ENCODE measurements around the gene GHITM. TPM values are rescaled to one million over a fixed set of nuclear protein-coding genes. Genes with fewer than 3 reads are reported as not detected.
"Not testable (repeated sequence)": the region's sequence is repeated elsewhere in the genome, so short reads cannot be mapped to it uniquely, and the experiment has no call there.

GHITM gene
- total RNA-seq, 1 donor from 2014 or later, result 109 TPM

DNA sequence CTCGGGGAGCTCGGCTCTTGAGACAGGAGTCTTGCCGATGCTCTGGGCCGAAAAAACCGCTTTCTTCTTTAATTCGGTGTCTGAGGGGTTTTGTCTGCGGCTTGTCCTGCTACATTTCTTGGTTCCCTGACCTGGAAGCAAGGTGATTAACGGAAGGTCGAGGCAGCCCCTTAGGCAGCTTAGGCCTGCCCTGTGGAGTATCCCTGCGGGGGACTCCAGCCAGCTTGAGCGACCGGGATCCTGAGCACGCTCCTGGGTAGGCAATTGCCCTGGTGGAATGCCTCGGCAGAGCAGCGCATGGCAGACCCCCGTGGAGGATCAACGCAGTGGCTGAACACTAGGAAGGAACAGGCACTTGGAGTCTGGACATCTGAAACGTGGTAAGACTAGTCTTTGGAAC is 30.5 kb upstream of the GHITM start:
- H3K36me3 ChIP-seq, result no peaks in the 10 kb centered on the region
- TF ChIP-seq, protein P1, sequence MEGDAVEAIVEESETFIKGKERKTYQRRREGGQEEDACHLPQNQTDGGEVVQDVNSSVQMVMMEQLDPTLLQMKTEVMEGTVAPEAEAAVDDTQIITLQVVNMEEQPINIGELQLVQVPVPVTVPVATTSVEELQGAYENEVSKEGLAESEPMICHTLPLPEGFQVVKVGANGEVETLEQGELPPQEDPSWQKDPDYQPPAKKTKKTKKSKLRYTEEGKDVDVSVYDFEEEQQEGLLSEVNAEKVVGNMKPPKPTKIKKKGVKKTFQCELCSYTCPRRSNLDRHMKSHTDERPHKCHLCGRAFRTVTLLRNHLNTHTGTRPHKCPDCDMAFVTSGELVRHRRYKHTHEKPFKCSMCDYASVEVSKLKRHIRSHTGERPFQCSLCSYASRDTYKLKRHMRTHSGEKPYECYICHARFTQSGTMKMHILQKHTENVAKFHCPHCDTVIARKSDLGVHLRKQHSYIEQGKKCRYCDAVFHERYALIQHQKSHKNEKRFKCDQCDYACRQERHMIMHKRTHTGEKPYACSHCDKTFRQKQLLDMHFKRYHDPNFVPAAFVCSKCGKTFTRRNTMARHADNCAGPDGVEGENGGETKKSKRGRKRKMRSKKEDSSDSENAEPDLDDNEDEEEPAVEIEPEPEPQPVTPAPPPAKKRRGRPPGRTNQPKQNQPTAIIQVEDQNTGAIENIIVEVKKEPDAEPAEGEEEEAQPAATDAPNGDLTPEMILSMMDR (IDR thresholded peaks at IDR 0.05), result no peak
- H3K4me3 ChIP-seq, result no peak overlapping the region
- no peak for ATAC-seq
- intact Hi-C loops (cut with DNase I), result no loop called here
- H3K9me3 ChIP-seq, result no peaks in the 10 kb centered on the region
- no peak for DNase-seq
- H3K4me1 ChIP-seq, result no peaks in the 10 kb centered on the region
- no peaks in the 10 kb centered on the region for H3K27me3 ChIP-seq (ENCODE audit: low read depth)
- no peak overlapping the region for H3K27ac ChIP-seq

DNA sequence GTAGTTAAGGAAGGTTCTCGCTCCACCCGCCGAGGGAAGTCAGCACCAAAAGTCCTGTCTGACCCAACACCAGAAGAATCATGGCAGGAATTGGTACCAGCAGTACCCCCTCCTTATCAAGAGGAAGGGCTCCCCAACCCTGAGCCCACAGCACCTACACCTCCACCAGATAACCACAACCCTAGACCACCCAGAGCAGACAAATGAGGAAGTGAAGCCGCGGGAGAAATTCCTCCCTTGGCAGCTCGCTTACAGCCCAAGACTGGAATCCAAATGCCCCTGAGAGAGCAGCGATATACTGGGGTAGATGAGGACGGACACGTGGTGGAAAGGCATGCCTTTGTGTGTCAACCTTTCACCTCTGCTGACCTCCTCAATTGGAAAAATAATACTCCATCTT is 29.5 kb upstream of the GHITM start:
- H3K4me3 ChIP-seq; DNase-seq; H3K27ac ChIP-seq; H3K27me3 ChIP-seq (ENCODE audit: low read depth); ATAC-seq; H3K4me1 ChIP-seq; H3K9me3 ChIP-seq; H3K36me3 ChIP-seq; intact Hi-C loops (cut with DNase I): not testable (repeated sequence)

DNA sequence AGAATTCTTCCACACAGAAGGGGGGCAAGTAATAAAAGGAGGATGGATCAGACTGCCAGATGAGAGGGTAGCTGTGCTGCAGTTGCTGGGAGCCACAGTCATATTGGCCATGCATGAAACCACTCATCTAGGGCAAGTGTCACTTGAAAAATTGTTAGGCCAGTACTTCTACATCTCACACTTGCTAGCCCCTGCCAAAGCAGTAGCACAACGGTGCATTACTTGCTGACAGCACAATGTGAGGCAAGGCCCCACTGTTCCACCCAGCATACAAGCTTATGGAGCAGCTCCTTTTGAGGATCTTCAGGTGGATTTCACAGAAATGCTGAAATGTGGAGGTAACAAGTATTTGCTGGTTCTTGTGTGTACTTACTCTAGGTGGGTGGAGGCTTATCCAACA is 25.8 kb upstream of the GHITM start:
- H3K27ac ChIP-seq; H3K27me3 ChIP-seq (ENCODE audit: low read depth); H3K4me1 ChIP-seq; H3K36me3 ChIP-seq; ATAC-seq; H3K9me3 ChIP-seq; DNase-seq; intact Hi-C loops (cut with DNase I); H3K4me3 ChIP-seq: not testable (repeated sequence)

DNA sequence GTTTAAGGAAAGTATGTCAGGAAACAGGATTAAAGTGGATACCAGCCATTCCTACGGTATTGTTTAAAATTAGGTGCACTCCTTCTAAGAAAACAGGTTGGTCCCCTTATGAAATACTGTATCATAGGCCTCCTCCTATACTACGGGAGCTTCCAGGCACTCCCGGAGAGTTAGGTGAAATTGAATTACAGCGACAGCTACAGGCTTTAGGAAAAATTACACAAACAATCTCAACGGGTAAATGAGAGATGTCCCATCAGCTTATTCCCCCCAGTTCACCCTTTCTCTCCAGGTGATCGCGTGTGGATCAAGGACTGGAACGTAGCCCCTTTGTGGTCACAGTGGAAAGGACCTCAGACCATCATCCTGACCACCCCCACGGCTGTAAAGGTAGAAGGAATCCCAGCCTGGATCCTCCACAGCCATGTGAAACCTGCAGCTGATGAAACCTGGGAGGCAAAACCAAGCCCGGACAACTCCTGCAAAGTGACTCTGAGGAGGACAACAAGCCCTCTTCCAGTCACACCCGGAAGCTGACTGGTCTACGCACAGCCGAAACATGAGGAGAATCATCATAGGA is 25.1 kb upstream of the GHITM start:
- TF ChIP-seq, protein P1 (IDR thresholded peaks at IDR 0.05), result no peak
- no peak for ATAC-seq
- no peaks in the 10 kb centered on the region for H3K27me3 ChIP-seq (ENCODE audit: low read depth)

DNA sequence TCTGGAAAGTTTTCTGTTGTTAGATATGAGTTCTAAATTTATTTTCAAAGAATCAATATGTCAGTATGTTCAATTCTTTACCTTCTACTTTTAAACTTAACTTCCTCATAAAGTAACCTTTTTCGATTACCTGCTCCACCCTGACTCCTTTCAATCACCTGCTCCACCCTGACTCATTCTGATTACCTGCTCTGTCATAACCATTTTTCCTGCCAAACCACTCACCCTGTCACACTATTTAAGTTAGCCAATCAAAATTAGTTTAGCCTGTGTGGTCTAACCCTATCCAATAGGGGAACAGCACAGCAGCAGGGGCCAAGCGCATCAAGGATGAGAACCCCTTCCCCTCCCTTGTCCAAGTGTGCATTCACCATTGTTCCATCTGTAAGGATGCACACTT is 22.1 kb upstream of the GHITM start:
- H3K27me3 ChIP-seq (ENCODE audit: low read depth); ATAC-seq: not testable (repeated sequence)

More for the DNA sequence above, 25.1 kb upstream of the GHITM start:
- intact Hi-C loops (cut with DNase I), result no loop called here
- Histone ChIP-seq H3K4me3 (no peak overlapping the region), H3K27ac (no peak overlapping the region), H3K36me3 (no peaks in the 10 kb centered on the region), H3K9me3 (no peaks in the 10 kb centered on the region), H3K4me1 (no peaks in the 10 kb centered on the region)
- no peak for DNase-seq

DNA sequence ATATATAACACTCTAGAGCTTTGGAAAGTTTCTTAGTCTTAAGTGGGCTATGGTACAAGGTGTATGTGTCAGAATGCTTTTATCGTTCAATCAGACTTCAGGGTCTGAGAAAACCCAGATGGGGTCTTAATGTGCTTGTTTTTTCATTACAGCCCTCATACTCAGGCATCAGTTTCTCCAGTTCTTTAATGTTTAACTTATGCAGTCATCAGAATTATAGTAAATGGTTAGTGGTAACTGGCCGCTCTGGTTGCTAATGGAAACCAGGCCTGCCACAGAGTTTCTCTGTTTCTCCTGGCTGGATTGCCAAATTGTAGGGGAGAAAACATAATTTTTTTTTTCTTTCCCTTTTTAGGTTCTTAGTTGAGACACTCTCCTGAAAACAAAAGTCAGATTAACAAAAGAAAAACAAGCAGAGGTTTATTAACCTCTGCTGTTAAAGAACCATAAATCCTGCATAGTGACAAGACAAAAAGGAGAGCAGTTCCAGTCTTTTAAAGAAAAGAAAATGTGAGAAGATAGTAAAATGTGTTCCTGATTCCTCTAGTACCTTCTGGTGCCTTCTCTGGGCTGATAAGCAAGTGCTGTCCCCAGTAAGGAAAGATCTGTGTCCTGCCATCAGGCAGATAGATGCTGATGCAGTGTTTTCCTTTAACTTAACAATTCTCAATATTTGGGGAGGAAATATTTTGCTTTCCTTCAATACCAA is 21.5 kb upstream of the GHITM start:
- Histone ChIP-seq H3K36me3 (no peaks in the 10 kb centered on the region), H3K27me3 (ENCODE audit: low read depth) (no peaks in the 10 kb centered on the region), H3K4me1 (no peaks in the 10 kb centered on the region), H3K27ac (no peak overlapping the region), H3K9me3 (no peaks in the 10 kb centered on the region), H3K4me3 (no peak overlapping the region)
- TF ChIP-seq, protein P1 (IDR thresholded peaks at IDR 0.05), result no peak
- intact Hi-C loops (cut with DNase I), result no loop called here
- DNase-seq, result no peak
- ATAC-seq, result no peak

More for the DNA sequence above, 22.1 kb upstream of the GHITM start:
- DNase-seq; H3K27ac ChIP-seq; intact Hi-C loops (cut with DNase I); H3K36me3 ChIP-seq; H3K4me3 ChIP-seq; H3K9me3 ChIP-seq; H3K4me1 ChIP-seq: not testable (repeated sequence)

DNA sequence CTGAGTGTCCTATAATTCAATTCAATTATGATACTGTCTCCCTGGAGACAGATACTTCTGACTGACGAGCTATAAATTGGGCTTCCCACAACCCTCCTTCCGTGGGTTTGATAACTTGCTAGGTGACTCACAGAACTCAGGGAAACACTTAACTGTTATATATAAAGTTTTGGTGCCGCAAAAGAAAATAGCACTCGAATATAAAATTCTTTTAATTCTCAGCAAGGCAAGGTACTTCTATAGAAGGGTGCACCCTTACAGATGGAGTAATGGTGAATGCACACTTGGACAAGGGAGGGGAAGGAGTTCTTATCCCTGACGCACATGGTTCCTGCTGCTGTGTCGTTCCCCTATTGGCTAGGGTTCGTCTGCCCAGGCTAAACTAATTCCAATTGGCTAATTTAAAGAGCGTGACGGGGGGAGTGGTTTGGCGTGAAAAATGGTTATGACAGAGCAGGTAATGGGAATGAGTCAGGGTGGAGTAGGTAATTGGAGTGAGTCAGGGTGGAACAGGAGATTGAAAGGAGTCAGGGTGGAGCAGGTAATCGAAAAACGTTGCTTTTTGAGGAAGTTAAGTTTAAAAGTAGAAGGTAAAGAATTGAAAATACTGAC is 20.8 kb upstream of the GHITM start:
- no peak for ATAC-seq
- intact Hi-C loops (cut with DNase I), result no loop called here

More for the DNA sequence above, 20.8 kb upstream of the GHITM start:
- no peaks in the 10 kb centered on the region for H3K36me3 ChIP-seq
- H3K4me3 ChIP-seq, result no peak overlapping the region
- no peaks in the 10 kb centered on the region for H3K27me3 ChIP-seq (ENCODE audit: low read depth)
- H3K9me3 ChIP-seq, result no peaks in the 10 kb centered on the region
- TF ChIP-seq, protein P1 (IDR thresholded peaks at IDR 0.05), result no peak
- DNase-seq, result no peak
- no peak overlapping the region for H3K27ac ChIP-seq
- no peaks in the 10 kb centered on the region for H3K4me1 ChIP-seq

All from lower lobe of right lung (tissue), 2 donors.